ENCODE results near the gene IL16. TPM values are rescaled to one million over a fixed set of nuclear protein-coding genes. Genes with fewer than 3 reads are reported as not detected.
"Not testable (repeated sequence)": the region's sequence is repeated elsewhere in the genome, so short reads cannot be mapped to it uniquely, and the experiment has no call there.

The IL16 gene
- 3.7 TPM for total RNA-seq
- long read RNA-seq, partial matches to known transcripts = 0 of 1 reads
- long read RNA-seq, other reads (novel, unspliced or antisense) = 1 of 1 reads

DNA sequence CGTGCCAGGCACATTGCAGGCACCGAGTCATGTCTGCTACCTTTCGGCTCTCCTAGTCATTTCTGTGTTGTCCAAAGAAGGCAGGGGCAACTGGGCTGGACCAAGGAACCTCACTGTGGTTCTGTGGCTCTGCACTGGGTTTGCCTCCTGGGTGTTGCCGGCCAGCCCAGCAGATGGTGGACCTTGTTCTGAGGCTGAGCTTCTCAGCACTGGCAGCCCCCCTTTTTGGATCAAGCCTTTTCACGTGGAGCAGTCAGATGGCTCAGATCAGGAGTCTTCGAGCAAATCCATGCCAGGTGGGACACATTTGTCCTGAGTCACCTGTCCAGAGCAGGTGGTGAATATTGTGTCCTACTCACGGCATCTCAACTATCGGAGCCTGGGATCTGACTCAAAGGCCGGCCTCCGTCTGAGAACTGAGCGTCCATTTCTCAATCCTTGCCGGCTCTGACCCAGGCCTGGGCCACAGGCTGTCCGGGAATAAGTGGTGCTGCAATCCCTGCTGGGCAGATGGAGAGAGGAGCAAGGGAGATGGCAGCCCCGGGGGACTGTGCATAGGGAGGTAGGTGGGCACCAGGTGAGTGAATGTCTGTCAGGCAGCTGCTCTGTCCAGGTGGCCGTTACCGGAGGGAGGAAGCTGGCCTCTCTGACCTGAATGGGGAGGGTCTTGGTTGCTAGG is at the start of gene IL16:
IL16 (plus strand) TSS at position 304 of the 679 bp plus-strand sequence. CDS start 28,521 bp downstream, outside the sequence.
- intact Hi-C loops (cut with DNase I) = no loop called here
- DNase-seq (ENCODE audit: missing footprints) (no peak), ATAC-seq (no peak)

DNA sequence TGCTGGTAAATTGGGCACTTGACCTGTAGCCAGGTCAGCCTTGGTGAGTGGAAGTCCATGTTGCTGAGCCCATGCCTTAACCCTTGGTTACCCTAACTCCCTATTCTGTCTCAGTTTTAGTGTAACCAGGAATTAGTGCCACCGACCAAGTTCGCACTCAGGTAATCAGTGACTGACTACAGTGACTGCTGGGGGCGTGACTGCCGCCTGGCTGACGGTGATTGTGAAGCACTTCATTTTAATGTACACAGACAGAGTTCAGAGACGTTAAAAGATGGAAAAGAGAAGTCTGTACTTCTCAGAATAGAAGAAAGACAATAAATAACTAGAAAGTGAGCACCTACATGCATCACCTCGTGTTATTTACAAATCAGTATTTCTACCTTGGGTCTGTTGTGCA is 45.3 kb upstream of the IL16 start:
- ATAC-seq (no peak), DNase-seq (ENCODE audit: missing footprints) (no peak)
- intact Hi-C loops (cut with DNase I) = no loop called here

DNA sequence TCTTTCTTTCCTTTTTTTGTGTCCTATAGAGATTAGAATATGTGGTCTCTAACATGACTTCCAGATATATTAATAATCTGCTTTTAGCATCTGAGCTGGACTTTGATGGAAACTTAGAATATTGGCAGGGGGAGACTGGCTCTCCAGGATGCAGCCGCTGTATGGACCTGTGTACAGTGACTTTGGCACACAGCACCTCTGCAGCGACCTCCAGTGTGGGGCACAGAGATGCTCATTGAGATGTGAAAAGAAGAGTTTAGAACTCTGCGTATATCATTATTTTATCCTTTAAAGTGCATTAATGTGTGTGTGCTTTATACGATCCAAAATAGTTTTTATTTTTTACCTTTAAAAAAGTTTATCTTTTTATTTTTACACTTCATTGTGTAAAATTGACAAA is 44.3 kb upstream of the IL16 start:
- DNase-seq (ENCODE audit: missing footprints) (no peak), ATAC-seq (no peak)
- intact Hi-C loops (cut with DNase I) = no loop called here

GRCh38 chr15:81152799-81153198 is 43.9 kb upstream of the IL16 start:
- intact Hi-C loops (cut with DNase I) = no loop called here
- no peak for ATAC-seq
- DNase-seq (ENCODE audit: missing footprints) = no peak

DNA sequence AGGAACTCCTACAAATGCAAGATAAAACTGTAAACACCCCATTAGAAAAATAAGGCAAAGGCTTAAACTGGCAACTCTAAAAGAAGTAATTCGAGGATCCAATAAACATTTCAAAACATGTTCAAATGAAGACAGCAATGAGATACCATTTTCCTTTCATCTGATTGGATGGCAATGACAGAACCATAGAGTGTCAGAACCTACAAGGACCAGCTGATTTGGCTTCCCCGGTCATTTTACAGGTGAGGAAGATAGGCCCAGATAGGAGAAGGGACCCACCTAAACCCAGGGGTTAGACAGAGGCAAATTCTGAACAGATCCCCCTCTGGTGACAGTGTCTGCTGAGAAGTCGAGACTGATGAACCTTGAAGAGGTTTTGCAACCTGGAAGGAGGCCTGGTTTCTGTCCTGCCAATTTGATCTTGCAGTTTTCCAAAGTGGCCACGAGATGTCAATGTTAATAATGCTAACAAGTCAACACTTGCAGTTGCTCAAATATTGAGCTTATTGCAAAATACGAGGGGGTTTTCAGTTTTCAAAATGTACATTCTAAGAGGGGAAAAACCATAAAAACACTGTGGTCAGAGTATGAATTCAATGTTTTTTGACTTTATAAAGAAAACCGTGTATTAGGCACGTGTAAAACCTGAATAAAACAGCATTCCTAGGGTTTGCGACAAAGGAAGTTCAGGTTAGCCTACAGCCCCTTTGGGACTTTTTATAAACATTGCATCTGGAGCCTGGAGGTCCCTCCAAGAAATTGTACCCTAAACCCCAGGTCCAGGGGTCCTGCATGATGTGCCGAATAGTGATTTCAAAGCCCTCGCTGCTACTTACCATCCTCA is 41.1 kb upstream of the IL16 start:
- DNase-seq (ENCODE audit: missing footprints) (no peak), ATAC-seq (peak; percentile 43)
- intact Hi-C loops (cut with DNase I) = loop anchor here (2.0 to 5.0 kb wide), 2 partner anchors 48 to 111 kb away; no protein-coding TSS in a partner anchor

DNA sequence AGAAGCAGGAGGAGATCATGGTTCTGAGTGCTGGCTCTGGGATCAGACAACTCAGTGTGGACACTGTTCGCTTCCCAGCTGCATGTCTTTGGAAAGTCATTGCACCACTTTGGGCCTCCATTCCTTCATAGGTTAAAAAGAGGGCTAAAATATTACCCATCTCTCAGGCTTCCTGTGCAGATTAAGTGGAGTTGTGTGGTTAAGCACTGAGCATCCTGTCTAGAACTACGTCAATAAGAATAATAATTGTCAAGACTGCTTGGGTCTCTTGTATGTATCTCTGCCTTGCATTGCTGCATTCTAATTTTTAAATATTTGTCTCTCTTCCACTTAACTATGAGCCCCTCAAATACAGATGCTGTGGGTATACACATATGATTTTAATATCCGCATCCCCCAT is 40.4 kb upstream of the IL16 start:
- DNase-seq (ENCODE audit: missing footprints) = no peak
- ATAC-seq = no peak
- intact Hi-C loops (cut with DNase I) = loop anchor here (5.0 kb wide), 1 partner anchor 49 kb away; no protein-coding TSS in a partner anchor

- ATAC-seq = no peak
- DNase-seq (ENCODE audit: missing footprints) = no peak
- intact Hi-C loops (cut with DNase I) = loop anchor here (5.0 kb wide), 1 partner anchor 50 kb away; no protein-coding TSS in a partner anchor
These were observed 39.3 kb upstream of the IL16 start for GRCh38 chr15:81157195-81157938.

DNA sequence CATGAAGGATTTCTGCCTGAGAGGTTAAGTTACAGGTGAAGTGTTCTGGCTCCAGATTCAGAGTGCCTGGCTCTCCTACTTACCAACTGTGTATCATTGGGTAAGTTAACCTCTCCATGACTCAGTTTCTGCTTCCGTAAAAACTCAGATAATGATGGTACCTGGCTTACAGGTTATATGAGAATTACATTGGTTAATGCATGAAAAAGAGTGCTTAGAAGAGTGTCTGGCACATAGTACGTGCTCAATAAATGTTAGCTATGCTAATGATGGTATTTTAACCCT is 38.8 kb upstream of the IL16 start:
- intact Hi-C loops (cut with DNase I) = loop anchor here (5.0 kb wide), 1 partner anchor 51 kb away; no protein-coding TSS in a partner anchor
- ATAC-seq (no peak), DNase-seq (ENCODE audit: missing footprints) (no peak)

DNA sequence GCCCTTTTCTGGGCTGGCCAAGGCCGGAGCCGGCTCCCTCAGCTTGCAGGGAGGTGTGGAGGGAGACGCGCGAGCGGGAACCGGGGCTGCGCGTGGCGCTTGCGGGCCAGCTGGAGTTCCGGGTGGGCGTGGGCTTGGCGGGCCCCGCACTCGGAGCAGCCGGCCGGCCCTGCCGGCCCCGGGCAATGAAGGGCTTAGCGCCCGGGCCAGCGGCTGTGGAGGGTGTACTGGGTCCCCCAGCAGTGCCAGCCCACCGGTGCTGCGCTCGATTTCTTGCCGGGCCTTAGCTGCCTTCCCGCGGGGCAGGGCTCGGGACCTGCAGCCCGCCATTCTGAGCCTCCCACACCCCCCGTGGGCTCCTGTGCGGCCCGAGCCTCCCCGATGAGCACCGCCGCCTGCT is 38.1 kb upstream of the IL16 start:
- intact Hi-C loops (cut with DNase I) = loop anchor here (5.0 kb wide), 1 partner anchor 51 kb away; no protein-coding TSS in a partner anchor
- not testable (repeated sequence) for ATAC-seq

GRCh38 chr15:81160312-81161159 is 36.1 kb upstream of the IL16 start:
- peak; percentile 84 for DNase-seq (ENCODE audit: missing footprints)
- intact Hi-C loops (cut with DNase I) = no loop called here
- ATAC-seq = peak; percentile 93

More for the DNA sequence above, 38.1 kb upstream of the IL16 start:
- not testable (repeated sequence) for DNase-seq (ENCODE audit: missing footprints)

DNA sequence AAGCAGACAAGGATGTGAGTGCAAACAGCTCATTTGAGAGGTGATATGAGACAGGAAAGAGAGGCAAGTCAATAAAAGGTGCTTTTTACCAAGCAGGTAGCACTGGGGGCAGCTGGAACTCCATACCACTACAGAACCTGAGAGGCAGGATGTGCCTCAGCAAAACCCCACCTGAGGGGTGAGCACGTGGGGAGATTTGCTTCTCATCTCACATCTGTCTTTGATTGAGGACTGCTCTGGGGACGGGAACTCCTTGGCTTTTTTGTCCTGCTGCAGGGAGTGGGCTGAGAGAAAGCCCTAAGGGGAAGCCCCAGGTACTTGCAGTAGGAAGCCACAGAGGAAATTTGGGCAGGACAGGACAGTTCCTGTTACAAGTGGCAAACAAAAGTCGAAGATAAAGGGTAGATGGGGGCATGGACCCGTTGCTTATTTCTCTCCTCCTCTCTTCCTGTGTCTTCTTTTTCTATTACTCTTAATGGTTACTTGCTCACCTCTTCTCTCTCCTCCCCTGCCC is 35.5 kb upstream of the IL16 start:
- DNase-seq (ENCODE audit: missing footprints) (no peak), ATAC-seq (no peak)
- intact Hi-C loops (cut with DNase I) = no loop called here

DNA sequence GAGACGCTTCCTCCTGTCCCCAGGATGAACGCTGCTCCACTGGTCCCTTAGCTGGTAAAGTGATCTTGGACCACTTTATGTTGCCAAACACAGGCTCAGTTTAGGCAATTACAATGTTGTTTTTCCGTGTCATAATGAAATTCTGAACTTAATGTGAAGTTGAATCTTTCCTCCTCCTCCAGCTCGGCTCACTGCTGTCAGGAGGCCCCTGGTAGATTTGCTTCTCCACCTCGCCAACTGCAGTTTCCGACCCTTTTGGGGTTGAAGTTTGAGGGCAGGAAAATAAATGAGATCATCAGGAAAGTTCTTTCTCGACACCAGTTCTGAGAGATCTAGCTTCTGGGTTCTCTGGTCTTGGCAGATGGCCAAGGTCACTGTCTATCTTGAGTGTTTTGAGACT is 34.8 kb upstream of the IL16 start:
- intact Hi-C loops (cut with DNase I) = no loop called here
- ATAC-seq (no peak), DNase-seq (ENCODE audit: missing footprints) (no peak)

DNA sequence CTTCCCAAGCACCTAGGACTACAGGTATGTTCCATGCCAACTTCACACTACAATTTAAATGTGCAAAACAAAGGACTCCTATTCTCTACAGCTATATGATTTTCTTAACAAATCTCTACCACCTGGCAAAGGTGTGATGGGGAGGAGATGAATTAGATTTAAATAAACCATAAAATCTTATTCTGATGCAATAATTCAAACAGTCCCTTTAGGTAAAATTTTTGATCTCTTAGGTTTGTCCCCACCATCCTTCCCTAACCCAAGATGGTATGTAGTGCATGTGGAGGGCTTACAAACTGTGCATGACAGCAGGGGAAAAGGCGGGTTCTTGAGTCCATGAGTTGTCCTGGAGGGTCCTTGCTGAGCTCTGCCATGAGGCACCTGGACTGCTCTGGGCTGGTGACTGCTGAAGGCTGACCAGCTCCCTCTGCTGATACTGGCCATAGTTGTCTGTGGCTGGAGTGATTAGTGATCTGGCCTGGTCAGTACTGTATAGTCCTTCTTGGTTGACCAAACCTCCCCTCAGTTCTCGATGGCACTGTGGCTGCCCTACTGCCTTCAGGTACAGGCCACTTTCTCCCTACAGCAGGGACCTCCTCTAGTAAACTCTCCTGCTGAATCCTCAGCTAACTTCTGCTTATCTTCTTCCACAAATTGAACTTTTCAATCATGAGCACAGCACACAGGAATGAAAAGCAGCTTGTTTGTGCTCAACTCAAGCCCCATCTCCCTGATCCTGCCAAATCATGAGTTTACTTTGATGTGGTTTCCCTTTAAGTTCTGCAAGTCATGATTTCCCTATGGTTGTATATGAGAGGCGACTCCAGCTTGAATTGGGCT is 32.5 kb upstream of the IL16 start:
- DNase-seq (ENCODE audit: missing footprints) (no peak), ATAC-seq (no peak)
- intact Hi-C loops (cut with DNase I) = no loop called here

DNA sequence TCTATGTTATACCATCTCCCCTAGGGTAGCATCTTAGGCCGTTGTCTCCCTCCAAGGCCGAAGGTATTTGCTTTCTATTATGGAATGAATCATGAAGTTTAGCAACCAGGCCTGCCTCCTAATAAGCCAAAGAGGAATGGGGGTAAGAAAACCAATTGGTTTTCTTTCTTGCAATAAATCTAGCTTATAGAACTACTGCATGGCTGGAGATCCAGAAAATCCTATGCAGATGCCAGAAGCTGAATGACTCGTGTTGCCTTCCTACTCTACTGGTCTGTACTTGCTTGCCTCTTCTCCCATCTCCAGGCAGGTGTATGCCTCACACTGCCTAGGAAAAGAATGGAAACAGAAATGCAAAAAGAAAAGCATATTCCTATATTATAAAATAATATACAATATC is 31.1 kb upstream of the IL16 start:
- intact Hi-C loops (cut with DNase I) = no loop called here
- no peak for DNase-seq (ENCODE audit: missing footprints)
- ATAC-seq = no peak

DNA sequence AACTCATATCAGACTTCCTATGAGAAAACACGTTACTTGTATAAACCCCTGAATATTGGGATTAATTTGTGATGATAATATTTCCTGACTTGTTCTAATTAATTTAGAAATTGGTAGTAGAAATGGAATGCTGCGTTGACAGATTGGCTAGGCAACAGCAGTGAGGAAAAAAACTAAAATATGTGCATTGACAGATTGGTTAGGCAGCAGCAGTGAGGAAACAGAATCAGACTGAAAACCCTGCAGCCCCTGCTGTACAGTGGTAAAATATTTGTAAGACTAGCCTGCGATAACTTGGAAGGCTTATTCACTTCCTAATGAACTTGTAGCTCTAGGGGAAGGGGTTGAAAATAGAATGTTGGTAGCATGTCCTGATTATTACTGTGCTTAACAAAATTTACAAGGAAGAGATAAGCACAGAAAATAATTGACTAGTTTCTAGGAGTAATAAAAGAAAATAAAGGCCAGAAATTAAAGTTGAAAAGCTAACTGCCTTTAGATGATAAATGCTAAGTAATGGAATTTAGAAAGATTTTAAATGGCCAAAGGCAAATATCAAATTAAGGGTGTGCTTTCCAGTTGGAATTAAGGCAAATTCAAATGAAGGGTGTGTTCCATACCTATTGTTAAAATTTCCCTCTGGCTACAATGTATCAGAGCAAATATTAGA is 29.9 kb upstream of the IL16 start:
- intact Hi-C loops (cut with DNase I) = no loop called here
- no peak for DNase-seq (ENCODE audit: missing footprints)
- no peak for ATAC-seq

GRCh38 chr15:81168131-81168526 is 28.6 kb upstream of the IL16 start:
- intact Hi-C loops (cut with DNase I) = no loop called here
- no peak for DNase-seq (ENCODE audit: missing footprints)

DNA sequence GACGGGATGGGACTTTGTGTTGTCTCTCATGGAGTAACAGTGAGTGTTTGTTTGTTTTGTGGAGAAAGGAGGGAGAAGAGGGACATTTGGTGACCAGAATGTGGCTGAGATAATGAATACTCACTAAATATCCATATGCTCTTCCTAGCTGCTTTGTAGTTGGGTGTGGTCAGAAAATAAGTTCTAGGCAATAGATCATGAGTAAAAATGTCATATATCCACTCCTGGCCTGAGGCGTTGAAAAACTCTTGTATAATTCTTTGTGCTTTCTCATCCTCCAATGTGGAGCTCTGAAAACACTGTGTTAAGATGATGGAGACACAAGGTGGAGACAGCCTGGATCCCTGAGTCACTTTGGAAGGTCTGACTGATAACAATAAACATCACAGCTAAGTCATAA is 28.0 kb upstream of the IL16 start:
- ATAC-seq = no peak
- DNase-seq (ENCODE audit: missing footprints) = no peak
- intact Hi-C loops (cut with DNase I) = no loop called here

More at GRCh38 chr15:81168131-81168526, 28.6 kb upstream of the IL16 start:
- ATAC-seq = no peak
